T-helper 1 cell treated with Interleukin-12 subunit alpha and Interleukin-12 subunit beta and Interleukin-4 antibody, amounts not matched to agents 30 ng/mL and 1 ng/mL, for 36 hours (primary cell): ENCODE data around the gene SPATA31C1. TPM values are rescaled to one million over a fixed set of nuclear protein-coding genes. Genes with fewer than 3 reads are reported as not detected.
"Not testable (repeated sequence)": the region's sequence is repeated elsewhere in the genome, so short reads cannot be mapped to it uniquely, and the experiment has no call there.

Source experiments
- intact Hi-C: fragments of 100-400 bp; cut with micrococcal nuclease; formaldehyde crosslinking; loops from one replicate; pipeline ENCODE4 v1.15.1; 2024
- total RNA-seq: library from RNA; stranded (reverse); gene quantifications from 2 replicates; pipeline ENCODE4 v1.2.3, GENCODE V29; 2022

SPATA31C1 gene
- total RNA-seq, 1 donor from 2014 or later, result not detected

DNA sequence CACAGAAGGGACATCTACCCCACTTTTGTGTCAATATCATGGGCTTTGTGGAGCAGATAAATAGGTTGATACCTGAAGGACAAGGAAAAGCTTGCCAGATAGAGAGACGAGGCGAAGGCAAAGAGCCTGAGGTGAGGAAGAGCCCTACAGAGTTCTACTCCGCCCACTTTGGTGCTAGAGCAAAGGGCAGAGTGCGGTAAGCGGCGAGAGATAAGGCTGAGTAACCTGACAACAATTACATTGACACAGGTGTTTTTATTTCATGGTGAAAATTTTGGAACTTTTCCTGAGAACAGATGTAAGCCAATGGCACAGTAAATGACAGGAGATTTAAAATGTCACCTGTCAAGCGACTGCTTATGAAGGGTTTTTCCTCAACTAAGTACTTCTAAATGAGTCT lies 16.7 kb downstream of the SPATA31C1 start:
- intact Hi-C loops, result not testable (repeated sequence)

DNA sequence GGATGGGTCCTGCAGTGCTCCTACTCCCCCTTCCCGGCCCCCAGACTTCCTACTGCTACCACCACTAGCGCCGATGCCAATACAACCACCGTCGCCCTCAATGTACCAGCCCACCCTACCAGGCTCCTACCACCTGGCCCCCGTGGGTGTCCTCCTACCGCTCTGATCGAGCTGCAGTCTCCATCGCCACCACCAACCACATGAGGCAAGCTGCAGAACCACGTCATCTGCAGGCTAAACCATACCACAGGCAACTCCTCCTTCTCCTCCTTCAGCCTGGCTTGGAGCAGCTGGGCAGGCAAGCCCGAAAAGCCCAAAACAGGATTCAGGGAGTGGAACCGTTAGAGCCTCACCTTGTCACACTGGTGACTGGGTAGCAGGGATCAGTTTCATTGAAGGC lies 19.6 kb downstream of the SPATA31C1 start:
- intact Hi-C loops, result not testable (repeated sequence)

DNA sequence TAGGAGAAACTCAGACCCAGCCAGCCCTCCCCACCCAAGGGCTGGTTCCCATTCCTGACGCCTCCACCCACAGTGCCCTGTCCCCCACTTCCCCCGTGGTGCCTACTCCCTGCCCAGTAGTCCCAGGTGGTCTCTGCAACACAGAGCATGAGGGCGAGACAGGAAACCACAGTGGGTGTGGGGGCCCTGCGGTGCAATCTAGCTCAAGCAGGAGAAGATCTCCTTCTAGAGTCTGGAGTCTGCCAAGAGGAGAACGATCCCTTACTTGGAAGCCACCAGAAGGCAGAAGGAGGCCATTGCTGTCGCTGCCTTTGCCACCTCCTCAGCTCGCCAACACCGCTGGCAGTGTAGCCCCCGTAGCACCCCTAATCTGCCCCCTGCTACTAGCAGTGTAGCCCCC lies 20.2 kb downstream of the SPATA31C1 start:
- intact Hi-C loops, result not testable (repeated sequence)

DNA sequence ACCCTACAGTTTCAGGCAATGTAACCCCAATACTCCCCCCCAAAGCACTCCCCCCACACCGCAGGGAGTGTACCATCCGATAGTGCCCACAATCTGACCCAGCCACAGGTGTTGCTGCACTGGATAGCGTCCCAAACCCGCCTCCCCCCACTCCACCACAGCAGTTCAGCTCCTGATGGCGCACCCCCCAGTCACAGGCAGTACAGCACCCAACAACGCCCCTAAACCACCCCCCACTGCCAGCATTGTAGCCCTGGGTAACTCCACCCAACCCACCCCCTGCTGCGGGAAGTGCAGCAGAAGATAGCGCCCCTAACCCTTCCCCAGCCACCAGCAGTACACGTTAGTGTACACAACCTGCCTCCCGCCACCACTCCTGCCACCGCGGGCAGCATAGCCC lies 20.6 kb downstream of the SPATA31C1 start:
- intact Hi-C loops, result not testable (repeated sequence)

DNA sequence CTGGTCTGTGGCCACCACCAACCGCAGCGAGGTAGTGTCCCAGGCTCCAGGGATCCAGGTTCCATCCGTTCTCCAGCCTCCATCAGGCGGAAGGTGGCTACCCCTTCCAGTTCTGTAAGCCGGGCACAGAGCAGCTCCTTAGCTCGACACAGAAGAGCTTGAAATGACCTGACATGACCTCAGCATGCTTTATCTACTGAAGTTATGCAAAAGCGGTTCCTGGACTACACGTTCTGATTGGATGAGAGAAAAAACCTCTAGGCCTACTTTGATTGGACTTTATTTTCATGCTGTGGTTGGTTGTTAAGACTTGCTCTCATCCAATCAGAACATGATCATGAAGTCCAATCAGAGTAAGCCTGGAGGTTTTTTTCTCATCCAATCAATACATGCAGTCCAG lies 21.3 kb downstream of the SPATA31C1 start:
- intact Hi-C loops, result not testable (repeated sequence)

DNA sequence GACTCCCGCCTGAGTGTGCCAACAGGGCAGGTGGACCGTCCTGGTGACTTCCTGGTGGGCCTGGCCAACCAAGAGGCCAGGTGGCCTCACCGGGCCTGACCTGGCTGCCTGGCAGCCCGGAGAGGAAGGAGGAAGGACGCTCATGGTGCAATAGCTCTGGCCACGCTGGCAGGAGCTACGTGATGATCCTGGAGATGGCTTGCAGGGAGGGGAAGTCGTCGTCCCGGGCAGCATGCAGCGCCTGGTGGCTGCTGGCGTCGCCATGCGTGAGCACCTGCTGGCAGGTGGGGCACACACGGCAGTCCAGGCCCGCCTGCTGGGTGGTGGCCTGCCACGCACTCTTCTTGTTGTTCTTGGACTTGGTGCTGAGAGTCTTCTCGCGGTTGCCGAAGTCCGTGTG lies 26.3 kb downstream of the SPATA31C1 start:
- intact Hi-C loops, result no loop called here

DNA sequence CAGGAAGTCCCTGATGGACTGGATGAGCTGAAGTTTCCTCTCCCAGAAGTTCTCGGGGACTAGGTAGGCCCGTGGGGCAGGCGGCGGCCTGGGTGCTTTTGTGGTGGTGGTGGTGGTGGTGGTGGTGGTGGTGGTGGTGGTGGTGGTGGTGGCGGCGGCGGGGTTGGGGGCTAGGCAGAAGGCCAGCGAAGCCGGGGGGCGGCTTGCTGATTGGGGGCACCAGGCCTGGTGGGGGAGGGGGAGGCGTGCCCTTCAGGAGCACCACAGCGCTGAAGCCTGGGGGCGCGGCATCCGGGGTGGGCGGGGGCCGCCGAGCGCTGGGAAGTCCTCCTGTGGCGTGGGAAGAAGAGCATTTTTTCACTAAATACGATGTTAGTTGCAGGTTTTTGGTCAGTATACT lies 26.9 kb downstream of the SPATA31C1 start:
- intact Hi-C loops, result no loop called here

DNA sequence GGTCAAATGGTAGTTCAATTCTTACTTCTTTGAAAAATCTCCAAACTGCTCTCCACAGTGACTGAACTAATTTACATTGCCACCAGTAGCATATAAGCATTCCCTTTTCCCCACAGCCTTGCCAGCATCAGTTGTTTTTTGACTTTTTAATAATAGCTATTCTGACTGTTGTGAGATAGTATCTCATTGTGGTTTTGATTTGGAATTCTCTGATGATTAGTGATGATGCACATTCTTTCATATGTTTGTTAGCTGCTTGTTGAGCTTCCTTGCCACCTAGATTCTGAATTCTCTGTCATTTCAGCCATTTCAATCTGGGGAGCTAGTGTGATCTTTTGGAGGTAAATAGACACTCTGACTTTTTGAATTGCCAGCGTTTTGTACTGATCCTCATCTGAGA lies 32.5 kb downstream of the SPATA31C1 start:
- intact Hi-C loops, result loop anchor here (1.0 to 5.0 kb wide), 5 partner anchors 439 to 1037 kb away; partner anchors contain the start of gene SPIN1

DNA sequence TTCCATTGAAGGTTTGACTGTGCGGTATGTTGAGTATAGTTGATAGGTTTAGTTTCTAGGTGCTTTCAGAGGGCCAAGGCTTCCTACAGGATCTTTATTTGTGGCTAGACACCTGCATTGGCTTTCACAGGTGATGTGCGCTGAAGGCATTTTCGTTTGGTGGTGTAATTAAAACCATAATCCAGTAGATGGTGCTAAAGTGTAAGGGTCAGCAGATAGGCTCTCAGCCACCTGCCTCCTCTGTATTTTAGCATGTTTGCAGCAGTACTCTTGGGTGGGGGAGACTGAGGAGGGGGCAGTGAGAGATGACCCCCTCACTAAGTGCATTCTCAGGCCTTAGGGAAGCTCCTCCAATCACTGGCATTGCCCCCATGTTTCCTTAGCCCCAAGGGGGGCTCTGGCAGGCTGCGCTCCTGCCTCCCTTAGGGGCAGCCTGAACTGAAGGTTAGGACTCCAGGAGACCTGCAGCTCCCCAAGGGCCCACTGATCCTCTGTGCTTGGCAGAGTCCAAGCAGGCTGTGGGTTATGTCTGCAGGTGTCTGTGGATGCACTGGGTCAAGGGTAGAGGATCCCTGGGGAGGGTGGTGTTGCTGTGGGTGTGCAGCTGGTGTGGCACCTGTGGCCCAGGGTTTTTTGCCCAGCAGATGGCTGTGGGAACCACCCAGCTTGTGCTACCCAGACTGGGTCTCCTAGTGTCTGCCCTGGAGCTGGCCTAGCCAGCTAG lies 33.2 kb downstream of the SPATA31C1 start:
- intact Hi-C loops, result loop anchor here (1.0 to 5.0 kb wide), 5 partner anchors 438 to 1036 kb away; partner anchors contain the start of gene SPIN1

DNA sequence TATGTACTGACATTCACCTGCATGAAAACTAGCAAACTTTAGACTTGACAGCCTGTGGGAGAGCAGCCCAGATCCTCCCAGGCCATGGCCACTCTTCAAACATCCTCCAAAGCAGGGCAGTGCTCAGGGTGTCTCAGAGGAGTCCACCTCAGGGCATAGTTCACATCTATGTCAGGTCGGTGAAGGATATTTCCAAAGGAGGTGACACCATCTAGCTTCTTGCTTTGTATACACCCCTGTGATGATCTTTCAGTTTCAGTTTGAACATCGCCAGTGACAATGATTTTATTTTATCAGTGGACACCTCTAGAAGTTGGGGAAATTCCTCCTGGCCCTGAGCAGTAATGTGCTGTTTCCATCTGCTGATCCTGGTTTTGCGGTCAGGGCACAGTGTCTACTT lies 36.5 kb downstream of the SPATA31C1 start:
- intact Hi-C loops, result loop anchor here (5.0 kb wide), 2 partner anchors 638 to 1033 kb away; no protein-coding TSS in a partner anchor

DNA sequence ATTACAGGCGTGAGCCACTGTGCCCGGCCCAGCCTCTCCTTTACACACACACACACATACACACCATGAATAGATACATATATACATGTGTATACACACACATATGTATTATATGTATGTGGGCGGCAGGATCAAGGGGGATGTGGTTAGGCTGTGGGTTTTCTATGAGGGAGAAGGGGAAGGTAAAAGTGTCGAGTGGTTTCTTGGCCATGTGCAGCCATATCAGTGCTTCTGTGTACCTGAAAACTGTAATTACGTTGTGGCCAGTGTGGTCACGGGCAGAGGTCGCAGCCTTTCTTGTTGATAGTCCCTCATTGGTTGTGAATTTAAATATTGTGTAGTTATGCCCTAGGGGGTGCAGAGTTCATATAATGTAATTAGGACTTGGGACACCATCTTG lies 40.1 kb downstream of the SPATA31C1 start:
- intact Hi-C loops, result no loop called here

DNA sequence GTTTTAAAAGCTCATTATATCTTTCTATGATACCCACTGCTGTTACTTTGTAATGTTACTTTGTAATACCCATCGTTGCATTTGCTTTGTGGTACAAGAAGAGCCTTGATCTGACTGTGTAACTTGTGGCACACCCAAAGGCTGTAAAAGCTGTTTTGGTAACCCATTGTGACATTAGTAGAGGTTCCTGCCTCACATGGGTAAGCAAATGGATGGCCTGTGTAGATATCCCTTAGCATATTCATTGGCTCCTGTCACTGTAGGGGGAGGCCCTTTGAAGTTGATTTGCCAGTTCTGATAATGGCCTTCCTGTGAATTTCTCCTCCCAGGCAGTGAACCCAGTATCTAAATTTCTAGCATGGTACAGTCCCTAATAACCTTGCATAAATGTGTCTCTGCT lies 40.8 kb downstream of the SPATA31C1 start:
- intact Hi-C loops, result no loop called here

DNA sequence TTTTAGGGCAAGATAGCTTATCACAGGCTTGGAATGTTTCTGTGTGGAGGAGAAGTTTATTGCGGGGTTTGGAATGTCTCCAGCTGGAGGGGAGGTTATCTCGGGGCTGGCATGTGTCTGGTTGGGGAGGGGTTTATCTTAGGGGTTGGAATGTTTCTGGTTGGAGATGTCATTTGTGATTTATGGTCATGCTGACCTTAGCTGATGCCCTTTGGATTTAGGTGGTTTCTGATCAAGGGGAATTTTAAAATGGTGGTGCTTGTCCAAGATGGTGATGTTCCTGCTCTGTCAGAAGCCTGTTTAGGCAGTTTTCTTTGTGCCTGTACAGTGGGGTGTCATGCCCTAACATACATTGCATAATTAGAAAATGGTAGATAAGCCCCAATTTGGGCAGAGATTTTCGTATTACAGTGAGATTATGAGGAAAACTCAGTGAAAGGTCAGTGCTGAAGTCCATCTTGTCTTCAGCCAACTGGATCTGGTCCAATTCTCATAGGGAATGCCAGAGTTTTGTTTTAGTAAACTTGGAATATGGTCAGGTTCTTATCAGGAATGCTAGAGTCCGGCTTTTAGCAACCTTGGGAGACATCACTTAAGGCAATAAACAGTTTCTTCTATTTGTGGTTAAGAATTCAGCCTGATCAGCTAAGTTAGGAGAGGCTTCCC lies 42.3 kb downstream of the SPATA31C1 start:
- intact Hi-C loops, result no loop called here

DNA sequence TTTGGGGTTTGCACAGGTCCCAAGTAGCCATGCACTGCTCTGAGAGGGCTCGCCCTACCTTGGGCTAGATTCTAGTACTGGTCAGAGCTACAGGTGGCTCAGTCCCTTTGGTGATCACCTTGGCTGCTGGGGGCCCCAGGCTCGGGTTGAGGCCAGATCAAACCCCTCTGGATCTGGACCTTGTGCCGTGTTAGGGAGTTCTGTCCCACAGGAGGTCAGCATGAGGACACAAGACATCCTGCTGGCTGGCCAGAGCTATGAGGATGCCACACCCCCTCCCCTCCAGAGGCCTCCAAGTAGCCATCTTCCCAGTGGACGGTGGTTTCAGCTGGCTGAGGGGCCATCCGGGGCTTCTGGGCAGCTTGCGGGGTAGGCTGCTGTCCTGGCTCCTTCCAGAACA lies 46.0 kb downstream of the SPATA31C1 start:
- intact Hi-C loops, result no loop called here

DNA sequence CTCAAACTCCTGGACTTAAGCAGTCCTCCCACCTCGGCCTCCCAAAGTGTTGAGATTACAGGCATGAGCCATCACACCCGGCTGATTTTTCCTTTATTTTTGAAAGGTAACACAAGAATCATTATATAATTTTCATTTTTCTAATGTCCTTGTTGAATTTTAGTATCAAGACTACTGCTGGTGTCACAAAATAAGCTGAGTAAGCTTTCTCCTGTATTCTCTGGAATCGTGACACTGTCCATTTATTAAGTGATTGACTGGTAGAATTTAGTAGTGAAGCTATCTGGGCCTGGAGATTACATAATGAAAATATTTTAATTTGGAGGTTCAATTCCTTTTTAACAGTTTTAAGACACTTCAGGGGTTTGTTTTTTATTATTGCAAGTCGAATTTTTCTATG lies 47.1 kb downstream of the SPATA31C1 start:
- intact Hi-C loops, result no loop called here

DNA sequence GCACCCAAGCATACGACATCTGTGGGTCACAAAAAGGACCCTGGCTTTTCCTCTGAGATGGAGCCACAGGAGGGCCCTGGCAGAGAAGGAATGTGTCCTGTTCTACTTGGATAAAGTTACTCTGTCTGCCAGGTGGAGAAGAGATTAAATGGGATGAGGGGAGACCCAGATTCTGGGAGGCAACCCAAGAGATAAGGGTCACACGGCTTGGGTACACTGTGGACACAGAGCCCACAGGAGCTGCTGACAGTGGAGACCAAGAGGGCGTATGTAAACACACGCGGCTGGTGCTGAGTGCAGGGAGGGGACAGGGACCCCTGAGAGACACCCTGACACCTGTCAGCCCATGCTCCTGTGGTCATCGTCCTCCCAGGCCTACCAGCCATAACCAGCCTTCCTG lies 50.4 kb downstream of the SPATA31C1 start:
- intact Hi-C loops, result no loop called here

DNA sequence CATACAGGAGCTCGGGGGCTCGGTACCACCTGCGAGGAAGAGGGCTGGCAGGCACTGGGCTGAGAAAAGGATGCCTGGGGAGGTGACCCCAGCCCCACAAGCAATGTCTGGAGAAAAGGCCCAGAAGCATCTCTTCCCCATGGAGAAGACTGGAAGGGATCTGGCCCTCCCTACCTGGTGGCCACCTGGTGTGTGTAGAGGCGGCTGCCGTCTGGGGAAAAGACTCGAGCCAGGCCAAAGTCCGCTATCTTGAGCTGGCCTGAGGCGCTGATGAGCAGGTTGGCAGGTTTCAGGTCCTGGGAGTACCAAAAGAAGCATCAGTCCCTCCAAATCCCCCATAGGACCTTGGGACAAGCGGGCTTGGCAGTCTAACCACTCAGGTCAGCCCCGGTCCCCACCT lies 52.8 kb downstream of the SPATA31C1 start:
- intact Hi-C loops, result loop anchor here (5.0 to 10.0 kb wide), 2 partner anchors 334 to 1342 kb away; partner anchors contain the start of gene CKS2

DNA sequence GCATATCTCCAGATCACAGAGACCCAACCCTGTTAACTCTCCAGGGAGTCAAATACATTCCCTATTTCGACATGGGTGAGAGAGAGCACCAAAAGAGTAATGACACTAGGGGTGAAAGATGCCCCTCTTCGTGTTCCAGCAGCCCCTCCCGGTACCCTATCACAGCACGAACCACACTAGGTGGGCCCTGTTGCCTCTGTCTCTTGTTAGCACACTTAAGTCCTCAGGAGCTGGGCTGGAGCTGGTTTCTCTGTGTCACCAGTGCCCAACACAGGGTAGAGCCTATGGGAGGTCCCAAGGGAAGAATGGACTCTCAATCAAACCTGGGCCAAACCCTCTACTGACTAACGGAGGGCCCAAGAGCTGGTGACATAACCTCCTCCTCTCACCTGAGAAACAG lies 55.4 kb downstream of the SPATA31C1 start:
- intact Hi-C loops, result loop anchor here (5.0 to 10.0 kb wide), 2 partner anchors 332 to 1339 kb away; partner anchors contain the start of gene CKS2
